NB4 (cell line): Measurements from ENCODE around the gene KLHDC9.

ENCODE experiments used
- MAX ChIP-seq: IDR thresholded peaks from 2 replicates; pipeline ENCODE4 v1.6.1; 2011; ENCODE audit warnings: low read depth, low read length
- MYC ChIP-seq: IDR thresholded peaks from 2 replicates; pipeline ENCODE4 v1.6.1; 2011; ENCODE audit warnings: low read depth, low read length
- POLR2A ChIP-seq: IDR thresholded peaks from 2 replicates; pipeline ENCODE4 v1.6.1; 2011; ENCODE audit warnings: mild to moderate bottlenecking; ENCODE audit not compliant: insufficient read length; ENCODE audit errors: extremely low read depth
- TF ChIP-seq, protein P1 (sequence below): IDR thresholded peaks from one replicate; pipeline ENCODE4 v1.5.1; 2012; ENCODE audit warnings: low read depth, low read length

- TF ChIP-seq POLR2A = no peak
- TF ChIP-seq, protein P1, sequence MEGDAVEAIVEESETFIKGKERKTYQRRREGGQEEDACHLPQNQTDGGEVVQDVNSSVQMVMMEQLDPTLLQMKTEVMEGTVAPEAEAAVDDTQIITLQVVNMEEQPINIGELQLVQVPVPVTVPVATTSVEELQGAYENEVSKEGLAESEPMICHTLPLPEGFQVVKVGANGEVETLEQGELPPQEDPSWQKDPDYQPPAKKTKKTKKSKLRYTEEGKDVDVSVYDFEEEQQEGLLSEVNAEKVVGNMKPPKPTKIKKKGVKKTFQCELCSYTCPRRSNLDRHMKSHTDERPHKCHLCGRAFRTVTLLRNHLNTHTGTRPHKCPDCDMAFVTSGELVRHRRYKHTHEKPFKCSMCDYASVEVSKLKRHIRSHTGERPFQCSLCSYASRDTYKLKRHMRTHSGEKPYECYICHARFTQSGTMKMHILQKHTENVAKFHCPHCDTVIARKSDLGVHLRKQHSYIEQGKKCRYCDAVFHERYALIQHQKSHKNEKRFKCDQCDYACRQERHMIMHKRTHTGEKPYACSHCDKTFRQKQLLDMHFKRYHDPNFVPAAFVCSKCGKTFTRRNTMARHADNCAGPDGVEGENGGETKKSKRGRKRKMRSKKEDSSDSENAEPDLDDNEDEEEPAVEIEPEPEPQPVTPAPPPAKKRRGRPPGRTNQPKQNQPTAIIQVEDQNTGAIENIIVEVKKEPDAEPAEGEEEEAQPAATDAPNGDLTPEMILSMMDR = no peak
- TF ChIP-seq MYC = no peak
- TF ChIP-seq MAX = no peak
These were observed 20.7 kb upstream of the KLHDC9 start for GRCh38 chr1:161077426-161077825.
